ENCODE results near the gene DPP8.
A peak's percentile ranks its signal among the peaks of the same experiment; 100 is the strongest.

Gene DPP8

GRCh38 chr15:65416845-65417416 is 100.6 kb downstream of the DPP8 start (continued):
- TF ChIP-seq ZIC2 (tag by site-specific recombination; IDR thresholded peaks at IDR 0.05) = peak; percentile 77
- TF ChIP-seq ZFP37 (tag by site-specific recombination; IDR thresholded peaks at IDR 0.05) = no peak
- TF ChIP-seq ZNF10 (tag by site-specific recombination; IDR thresholded peaks at IDR 0.05) = no peak
- TF ChIP-seq ZNF404 (tag by site-specific recombination; IDR thresholded peaks at IDR 0.05) = no peak
- TF ChIP-seq PRDM6 (tag by site-specific recombination; IDR thresholded peaks at IDR 0.05) = peak; percentile 89
- no peak for TF ChIP-seq ZNF610 (tag by site-specific recombination; IDR thresholded peaks at IDR 0.05; ENCODE audit: borderline replicate concordance)
- TF ChIP-seq KLF1 (tag by site-specific recombination; IDR thresholded peaks at IDR 0.05) = peak; percentile 42; the same call in 1 of the 2 replicates
- TF ChIP-seq ZNF157 (tag by site-specific recombination; IDR thresholded peaks at IDR 0.05) = no peak
- TF ChIP-seq ZNF585B (tag by site-specific recombination; IDR thresholded peaks at IDR 0.05) = no peak
- no peak for TF ChIP-seq ZNF544 (tag by site-specific recombination; IDR thresholded peaks at IDR 0.05)
- TF ChIP-seq KLF16 (tag by site-specific recombination; IDR thresholded peaks at IDR 0.05) = peak; percentile 69
- TF ChIP-seq ZNF423 (tag by site-specific recombination; IDR thresholded peaks at IDR 0.05) = 0 out of 2 replicates have a peak, but pooled peaks have one; percentile 46
- no peak for TF ChIP-seq ZNF23 (tag by site-specific recombination; IDR thresholded peaks at IDR 0.05; ENCODE audit: borderline replicate concordance)
- TF ChIP-seq ZNF629 (tag by site-specific recombination; IDR thresholded peaks at IDR 0.05) = peak; percentile 45; the same call in 1 of the 2 replicates
- TF ChIP-seq HOXA7 (CRISPR knock-in tag; IDR thresholded peaks at IDR 0.05; ENCODE audit: borderline replicate concordance) = no peak
- 0 out of 2 replicates have a peak, but pooled peaks have one; percentile 33 for TF ChIP-seq ZNF561 (tag by site-specific recombination; IDR thresholded peaks at IDR 0.05; ENCODE audit: borderline replicate concordance)
- TF ChIP-seq GLIS1 (tag by site-specific recombination; IDR thresholded peaks at IDR 0.05) = peak; percentile 98
- TF ChIP-seq ZNF146 (tag by site-specific recombination; IDR thresholded peaks at IDR 0.05) = no peak

- POLR2A ChIA-PET = interaction anchor here (0.5 to 1.0 kb wide), 3 partner anchors 24 to 110 kb away, joined by 3 to 5 read pairs (median 3); no protein-coding TSS in a partner anchor
- Histone ChIP-seq H3K36me3 (ENCODE audit: control insufficient read depth in 2 of 2, insufficient read depth in 1 of 2, low read length in 2 of 2) (no peaks in the 10 kb centered on the region), H3K9me3 (ENCODE audit: control insufficient read depth, insufficient read depth, low read depth, low read length) (no peaks in the 10 kb centered on the region), H3K4me3 (ENCODE audit: low read depth, low read length) (no peak overlapping the region), H3K27ac (ENCODE audit: extremely low read depth, low read depth, low read length) (peak overlapping the region; percentile 44), H3K4me1 (ENCODE audit: control insufficient read depth, insufficient read depth, low read length) (peaks cover 23% of the 10 kb centered on the region)
- CTCF ChIA-PET = interaction anchor here (0.6 to 4.3 kb wide), 2 partner anchors 14 to 142 kb away, joined by 4 to 40 read pairs; no protein-coding TSS in a partner anchor
- TF ChIP-seq SCRT2 (tag by site-specific recombination; IDR thresholded peaks at IDR 0.05) (peak; percentile 36), ZNF561 (tag by site-specific recombination; IDR thresholded peaks at IDR 0.05; ENCODE audit: borderline replicate concordance) (peak; percentile 78; the same call in 1 of the 2 replicates), ZBTB1 (tag by site-specific recombination; IDR thresholded peaks at IDR 0.05) (no peak), CTCF (tag by site-specific recombination; IDR thresholded peaks at IDR 0.05) (peak; percentile 73; the same call in 1 of the 2 replicates), SP7 (tag by site-specific recombination; IDR thresholded peaks at IDR 0.05) (peak; percentile 51), ZNF768 (tag by site-specific recombination; IDR thresholded peaks at IDR 0.05) (peak; percentile 56; the same call in 1 of the 2 replicates), ZEB2 (tag by site-specific recombination; IDR thresholded peaks at IDR 0.05) (peak; percentile 57), WT1 (tag by site-specific recombination; IDR thresholded peaks at IDR 0.05) (peak; percentile 41), ZNF23 (tag by site-specific recombination; IDR thresholded peaks at IDR 0.05; ENCODE audit: borderline replicate concordance) (no peak), KLF10 (tag by site-specific recombination; IDR thresholded peaks at IDR 0.05) (peak; percentile 55; the same call in 1 of the 2 replicates), ZBTB6 (tag by site-specific recombination; IDR thresholded peaks at IDR 0.05) (peak; percentile 66; the same call in 1 of the 2 replicates), KLF9 (tag by site-specific recombination; IDR thresholded peaks at IDR 0.05; ENCODE audit: low read depth) (no peak), ZBTB20 (tag by site-specific recombination; IDR thresholded peaks at IDR 0.05) (peak; percentile 75), ZNF660 (tag by site-specific recombination; IDR thresholded peaks at IDR 0.05) (peak; percentile 84; the same call in 1 of the 2 replicates), ZBTB7A (tag by site-specific recombination; IDR thresholded peaks at IDR 0.05; ENCODE audit: low read depth) (no peak), ZNF600 (tag by site-specific recombination; IDR thresholded peaks at IDR 0.05) (peak; percentile 95), FEZF1 (tag by site-specific recombination; IDR thresholded peaks at IDR 0.05) (peak; percentile 91), ZNF426 (tag by site-specific recombination; IDR thresholded peaks at IDR 0.05) (no peak)
These were observed 102.5 kb downstream of the DPP8 start for GRCh38 chr15:65414841-65415621.
